Sigmoid colon (tissue), 7 donors: ENCODE measurements around the gene LRRC3. TPM values are rescaled to one million over a fixed set of nuclear protein-coding genes. Genes with fewer than 3 reads are reported as not detected.
A peak's percentile ranks its signal among the peaks of the same experiment; 100 is the strongest.

Experiments used
- DNase-seq: peaks from one replicate; pipeline ENCODE4 v3.0.0-alpha.2; 2019
- H3K27ac ChIP-seq, 4 donors: fragments of 200-600 bp; sonication (generic); one replicate each; pipeline ENCODE4 v1.5.1; 2016 to 2019; ENCODE audit warnings: mild to moderate bottlenecking in 1 of 4
- H3K27me3 ChIP-seq, 3 donors: fragments of 200-600 bp; sonication (generic); one replicate each; pipeline ENCODE4 v1.5.1; 2019; ENCODE audit warnings: mild to moderate bottlenecking in 1 of 3
- H3K36me3 ChIP-seq, 4 donors: fragments of 200-600 bp; sonication (generic); one replicate each; pipeline ENCODE4 v1.5.1; 2016 to 2019
- H3K4me1 ChIP-seq, 4 donors: fragments of 200-600 bp; sonication (generic); one replicate each; pipeline ENCODE4 v1.5.1; 2017 to 2019
- H3K4me3 ChIP-seq, 4 donors: fragments of 200-600 bp; sonication (generic); one replicate each; pipeline ENCODE4 v1.5.1; 2017 to 2019; ENCODE audit warnings: mild to moderate bottlenecking in 2 of 4, moderate library complexity in 1 of 4
- H3K9me3 ChIP-seq, 4 donors: fragments of 200-600 bp in 3 of 4; sonication (generic) in 3 of 4; one replicate each; pipeline versions ENCODE4 v1.5.1 to v1.6.1; 2013 to 2019
- CTCF ChIP-seq, 4 experiments: fragments of 450-650 bp in 3 of 4; fragments of 200-600 bp in 1 of 4; IDR thresholded peaks; one replicate each; pipeline ENCODE4 v1.5.1; 2016 to 2019; ENCODE audit warnings: antibody characterized with exemption in 4 of 4, mild to moderate bottlenecking in 3 of 4, moderate library complexity in 2 of 4
- EP300 ChIP-seq, 4 donors: sonication (generic); formaldehyde crosslinking; IDR thresholded peaks; one replicate each; pipeline ENCODE4 v1.6.1; 2017; ENCODE audit warnings: antibody characterized with exemption in 4 of 4
- POLR2A ChIP-seq, 2 donors: fragments of 450-650 bp; IDR thresholded peaks; one replicate each; pipeline ENCODE4 v1.6.1; 2016; ENCODE audit warnings: antibody characterized with exemption in 2 of 2, mild to moderate bottlenecking in 2 of 2, moderate library complexity in 2 of 2
- POLR2AphosphoS5 ChIP-seq, 4 donors: sonication (generic); formaldehyde crosslinking; IDR thresholded peaks; one replicate each; pipeline ENCODE4 v1.6.1; 2017; ENCODE audit warnings: antibody characterized with exemption in 4 of 4
- WGBS, 2 donors: extraction: QIAGEN DNeasy Blood & Tissue Kit; methylation state at CpG; one replicate each; pipeline ENCODE4 v1.1.7; 2013; 5-methylcytosine and 5-hydroxymethylcytosine counted together
- intact Hi-C: fragments of 100-400 bp; cut with DNase I; formaldehyde crosslinking; loops from one replicate; pipeline ENCODE4 v1.15.1; 2023
- polyA plus RNA-seq, 3 donors: library from polyadenylated mRNA; stranded (reverse); fragments of 200-250 nt; gene quantifications; one replicate each; pipeline ENCODE4 v1.2.3, GENCODE V29; 2013
- total RNA-seq, 4 donors: library from RNA; depleted of rRNA; stranded (reverse); fragments of >200 nt; gene quantifications; one replicate each; pipeline ENCODE4 v1.1.0, GENCODE V29; 2016
- donor health status: healthy with polysubstance abuse.
- donor health status: Bipolar disorder and iron deficiency.
- donor health status: healthy.

Gene LRRC3
- total and polyA plus RNA-seq, 7 donors, result under 0.01 to 7.1 (median 3.9) TPM

- no peak for TF ChIP-seq POLR2AphosphoS5 (IDR thresholded peaks at IDR 0.05)
- TF ChIP-seq EP300 (IDR thresholded peaks at IDR 0.05), result no peak
- no peak for TF ChIP-seq POLR2A (IDR thresholded peaks at IDR 0.05)
Observed at GRCh38 chr21:44418108-44418875, 37.0 kb upstream of the LRRC3 start.

GRCh38 chr21:44418876-44419230 is 36.5 kb upstream of the LRRC3 start:
- Histone ChIP-seq H3K27ac (no peak overlapping the region), H3K4me3 (no peak overlapping the region), H3K9me3 (no peaks in the 10 kb centered on the region), H3K4me1 (no peaks in the 10 kb centered on the region), H3K27me3 (peaks cover 0 to 28% (median 0%) of the 10 kb centered on the region in 3 donors), H3K36me3 (no peaks in the 10 kb centered on the region)
- TF ChIP-seq EP300 (IDR thresholded peaks at IDR 0.05), result no peak
- TF ChIP-seq POLR2AphosphoS5 (IDR thresholded peaks at IDR 0.05), result no peak
- no peak for TF ChIP-seq POLR2A (IDR thresholded peaks at IDR 0.05)
- no peak for TF ChIP-seq CTCF (IDR thresholded peaks at IDR 0.05)
- DNase-seq, result peak; percentile 22
- WGBS, 2 donors, result 91 to 93% methylated on average over 8 of the region's 8 CpGs
- intact Hi-C loops, result no loop called here

More at GRCh38 chr21:44418108-44418875, 37.0 kb upstream of the LRRC3 start:
- no peaks in the 10 kb centered on the region for H3K4me1 ChIP-seq
- H3K36me3 ChIP-seq, result no peaks in the 10 kb centered on the region
- intact Hi-C loops, result no loop called here
- no peaks in the 10 kb centered on the region for H3K9me3 ChIP-seq
- 92 to 93% methylated on average over 25 of the region's 25 CpGs for WGBS, 2 donors
- no peak overlapping the region for H3K4me3 ChIP-seq
- no peak overlapping the region for H3K27ac ChIP-seq
- DNase-seq, result peak; percentile 50
- H3K27me3 ChIP-seq, result peaks cover 0 to 28% (median 0%) of the 10 kb centered on the region in 3 donors

GRCh38 chr21:44419679-44420078 is 35.6 kb upstream of the LRRC3 start:
- TF ChIP-seq POLR2A (IDR thresholded peaks at IDR 0.05) (no peak), POLR2AphosphoS5 (IDR thresholded peaks at IDR 0.05) (no peak), CTCF (IDR thresholded peaks at IDR 0.05) (no peak), EP300 (IDR thresholded peaks at IDR 0.05) (no peak)
- peaks cover 0 to 27% (median 0%) of the 10 kb centered on the region in 3 donors for H3K27me3 ChIP-seq
- intact Hi-C loops, result no loop called here

DNA sequence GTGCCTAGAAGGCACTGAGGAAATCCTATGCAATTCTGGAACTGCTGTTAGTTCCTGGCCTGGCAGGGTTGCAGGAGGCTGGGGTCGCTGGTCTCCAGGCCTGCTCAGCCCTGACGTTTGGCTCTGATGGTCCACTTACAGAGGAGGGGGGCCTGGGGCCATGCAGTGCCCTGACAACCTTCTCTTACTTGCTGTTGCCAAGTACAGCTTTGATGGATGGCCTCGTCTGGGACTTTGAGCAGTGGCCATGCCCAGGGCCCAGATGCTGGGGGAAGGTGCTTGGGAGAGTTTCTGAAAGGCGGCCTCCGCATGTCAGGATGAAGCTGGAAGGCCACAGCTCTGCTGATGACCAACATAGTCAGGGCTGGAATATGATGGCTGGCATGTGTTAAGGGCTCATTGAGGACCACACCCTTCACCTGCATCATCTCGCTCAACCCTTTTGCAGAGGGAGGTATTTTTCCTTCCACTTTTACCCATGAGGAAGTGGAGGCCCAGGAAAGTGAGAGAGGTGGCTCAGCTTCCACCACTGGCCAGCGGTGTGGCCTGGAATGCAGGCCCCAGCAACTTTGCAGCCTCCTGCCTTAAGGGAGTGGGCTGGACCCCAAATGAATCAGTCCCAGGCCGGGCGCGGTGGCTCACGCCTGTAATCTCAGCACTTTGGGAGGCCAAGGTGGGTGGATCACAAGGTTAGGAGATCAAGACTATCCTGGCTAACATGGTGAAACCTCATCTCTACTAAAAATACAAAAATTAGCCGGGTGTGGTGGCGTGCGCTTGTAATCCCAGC is 34.7 kb upstream of the LRRC3 start:
- Histone ChIP-seq H3K9me3 (no peaks in the 10 kb centered on the region), H3K27ac (no peak overlapping the region), H3K27me3 (peaks cover 0 to 18% (median 0%) of the 10 kb centered on the region in 3 donors), H3K4me3 (no peak overlapping the region), H3K36me3 (no peaks in the 10 kb centered on the region), H3K4me1 (no peaks in the 10 kb centered on the region)
- intact Hi-C loops, result no loop called here
- TF ChIP-seq CTCF (IDR thresholded peaks at IDR 0.05) (no peak), EP300 (IDR thresholded peaks at IDR 0.05) (no peak), POLR2AphosphoS5 (IDR thresholded peaks at IDR 0.05) (no peak), POLR2A (IDR thresholded peaks at IDR 0.05) (no peak)
- peak; percentile 44 for DNase-seq
- 80 to 91% methylated on average over 14 of the region's 14 CpGs for WGBS, 2 donors

More at GRCh38 chr21:44419679-44420078, 35.6 kb upstream of the LRRC3 start:
- H3K4me1 ChIP-seq, result no peaks in the 10 kb centered on the region
- no peak overlapping the region for H3K4me3 ChIP-seq
- H3K36me3 ChIP-seq, result no peaks in the 10 kb centered on the region
- DNase-seq, result peak; percentile 35
- H3K27ac ChIP-seq, result no peak overlapping the region
- 94 to 95% methylated on average over 3 of the region's 3 CpGs for WGBS, 2 donors
- no peaks in the 10 kb centered on the region for H3K9me3 ChIP-seq
